SH-SY5Y (cell line): ENCODE data around the gene NUP188.

Experiments used
- GATA2 ChIP-seq: IDR thresholded peaks from 2 replicates; pipeline ENCODE4 v1.6.1; 2011; ENCODE audit warnings: mild to moderate bottlenecking, low read depth, low read length
- GATA3 ChIP-seq: IDR thresholded peaks from 2 replicates; pipeline ENCODE4 v1.6.1; 2011; ENCODE audit warnings: low read depth, mild to moderate bottlenecking, low read length, moderate library complexity

GRCh38 chr9:129014608-129015007 is 67.1 kb downstream of the NUP188 start:
- no peak for TF ChIP-seq GATA3
- no peak for TF ChIP-seq GATA2
